Chondrocyte (in vitro differentiated cells): ENCODE results near the gene STK32A. TPM values are rescaled to one million over a fixed set of nuclear protein-coding genes. Genes with fewer than 3 reads are reported as not detected.
A peak's percentile ranks its signal among the peaks of the same experiment; 100 is the strongest.

Source experiments
- DNase-seq: peaks from one replicate; pipeline ENCODE4 v3.0.0; 2021; ENCODE audit warnings: mixed read lengths, low spot score
- H3K27ac Mint-ChIP-seq: one replicate; pipeline ENCODE4 v1.8.0; 2021; ENCODE audit warnings: mild to moderate bottlenecking, moderate library complexity, mixed read lengths; ENCODE audit not compliant: unreplicated experiment
- H3K27me3 Mint-ChIP-seq: 2 replicates; pipeline ENCODE4 v1.8.0; 2021; ENCODE audit warnings: low read depth, mixed read lengths
- H3K36me3 Mint-ChIP-seq: 2 replicates; pipeline ENCODE4 v1.8.0; 2021; ENCODE audit warnings: low read depth, mixed read lengths
- H3K4me1 Mint-ChIP-seq: 2 replicates; pipeline ENCODE4 v1.8.0; 2021; ENCODE audit warnings: low read depth, mild to moderate bottlenecking, mixed read lengths
- H3K4me3 Mint-ChIP-seq: one replicate; pipeline ENCODE4 v1.8.0; 2021; ENCODE audit warnings: mild to moderate bottlenecking, moderate library complexity, mixed read lengths; ENCODE audit not compliant: unreplicated experiment
- H3K9me3 Mint-ChIP-seq: 2 replicates; pipeline ENCODE4 v1.8.0; 2021; ENCODE audit warnings: low read depth, mixed read lengths
- CTCF ChIP-seq: fragments of 200-600 bp; sonication (generic); IDR thresholded peaks from 2 replicates; pipeline ENCODE4 v1.5.0; 2021; ENCODE audit warnings: antibody characterized with exemption, mild to moderate bottlenecking, moderate library complexity
- total RNA-seq: library from RNA; stranded (reverse); gene quantifications from 3 replicates; pipeline ENCODE4 v1.2.1, GENCODE V29; 2021

STK32A gene
- total RNA-seq, 1 donor from 2014 or later = 0.12 TPM

- peaks cover 8% of the 10 kb centered on the region for H3K9me3 Mint-ChIP-seq
- H3K4me1 Mint-ChIP-seq = peaks cover 70% of the 10 kb centered on the region
- no peak for DNase-seq
- peaks cover 10% of the 10 kb centered on the region for H3K36me3 Mint-ChIP-seq
- H3K4me3 Mint-ChIP-seq = peak overlapping the region; percentile 24
- H3K27ac Mint-ChIP-seq = peak overlapping the region; percentile 94
- no peak for TF ChIP-seq CTCF
- H3K27me3 Mint-ChIP-seq = no peaks in the 10 kb centered on the region
Measured at GRCh38 chr5:147407094-147407681, 172.4 kb downstream of the STK32A start.

- DNase-seq = no peak
- TF ChIP-seq CTCF = no peak
- Mint-ChIP-seq H3K9me3 (peaks cover 3% of the 10 kb centered on the region), H3K27ac (no peak overlapping the region), H3K4me3 (no peak overlapping the region), H3K36me3 (peaks cover 13% of the 10 kb centered on the region), H3K27me3 (no peaks in the 10 kb centered on the region), H3K4me1 (peaks cover 77% of the 10 kb centered on the region)
Measured at GRCh38 chr5:147408980-147409379, 174.2 kb downstream of the STK32A start.

- Mint-ChIP-seq H3K4me1 (peaks cover 72% of the 10 kb centered on the region), H3K27ac (peak overlapping the region; percentile 41), H3K9me3 (no peaks in the 10 kb centered on the region), H3K4me3 (no peak overlapping the region), H3K36me3 (peaks cover 16% of the 10 kb centered on the region), H3K27me3 (no peaks in the 10 kb centered on the region)
- TF ChIP-seq CTCF = no peak
- no peak for DNase-seq
Measured at GRCh38 chr5:147410496-147411358, 175.9 kb downstream of the STK32A start.

GRCh38 chr5:147411359-147412319 is 176.8 kb downstream of the STK32A start:
- no peak overlapping the region for H3K27ac Mint-ChIP-seq
- no peaks in the 10 kb centered on the region for H3K9me3 Mint-ChIP-seq
- no peak for TF ChIP-seq CTCF
- H3K36me3 Mint-ChIP-seq = peaks cover 16% of the 10 kb centered on the region
- DNase-seq = no peak
- H3K4me1 Mint-ChIP-seq = peaks cover 72% of the 10 kb centered on the region
- no peaks in the 10 kb centered on the region for H3K27me3 Mint-ChIP-seq
- H3K4me3 Mint-ChIP-seq = no peak overlapping the region

- Mint-ChIP-seq H3K4me1 (peaks cover 70% of the 10 kb centered on the region), H3K27me3 (no peaks in the 10 kb centered on the region), H3K4me3 (no peak overlapping the region), H3K9me3 (no peaks in the 10 kb centered on the region), H3K27ac (peak overlapping the region; percentile 9), H3K36me3 (peaks cover 16% of the 10 kb centered on the region)
- no peak for TF ChIP-seq CTCF
- DNase-seq = no peak
Measured at GRCh38 chr5:147412561-147412960, 177.7 kb downstream of the STK32A start.
